Measurements from ENCODE around the gene CCS. TPM values are rescaled to one million over a fixed set of nuclear protein-coding genes. Genes with fewer than 3 reads are reported as not detected.
A peak's percentile ranks its signal among the peaks of the same experiment; 100 is the strongest.

Gene CCS
- total and polyA plus RNA-seq, 9 of the 15 experiments (the other 6 are each of a cell fraction or from before 2014, with no cell fraction given): 1.1 to 46.6 (median 26.8) TPM

- peak; percentile 38; the same call in 1 of the 2 replicates for TF ChIP-seq GMEB1 (CRISPR knock-in tag; IDR thresholded peaks at IDR 0.05)
- no peak for TF ChIP-seq ZNF79 (CRISPR knock-in tag; IDR thresholded peaks at IDR 0.05; ENCODE audit: low read depth)
- TF ChIP-seq ZNF75A (CRISPR knock-in tag; IDR thresholded peaks at IDR 0.05): no peak
- TF ChIP-seq MXD1 (CRISPR knock-in tag; IDR thresholded peaks at IDR 0.05; ENCODE audit: borderline replicate concordance, poor library complexity, severe bottlenecking): peak; percentile 67
- no peak for TF ChIP-seq U2AF1 (optimal IDR thresholded peaks at IDR 0.05; ENCODE audit: low read depth, low read length)
- no peak for TF ChIP-seq COPS2 (conservative IDR thresholded peaks at IDR 0.05)
- TF ChIP-seq SREBF2 (CRISPR knock-in tag; IDR thresholded peaks at IDR 0.05): no peak
- no peak for TF ChIP-seq ZNF699 (CRISPR knock-in tag; IDR thresholded peaks at IDR 0.05; ENCODE audit: insufficient replicate concordance)
- TF ChIP-seq KLF10 (CRISPR knock-in tag; IDR thresholded peaks at IDR 0.05): no peak
- TF ChIP-seq ZNF449 (CRISPR knock-in tag; IDR thresholded peaks at IDR 0.05): no peak
- TF ChIP-seq ZC3H8 (IDR thresholded peaks at IDR 0.05): 0 out of 2 replicates have a peak, but pooled peaks have one; percentile 12
- peak; percentile 40 for TF ChIP-seq SMAD1 (IDR thresholded peaks at IDR 0.05; ENCODE audit: low read depth, low read length, partially characterized antibody)
- no peak for TF ChIP-seq ZNF165 (CRISPR knock-in tag; IDR thresholded peaks at IDR 0.05; ENCODE audit: borderline replicate concordance)
- no peak for TF ChIP-seq ETS2 (tag; IDR thresholded peaks at IDR 0.05; ENCODE audit: borderline replicate concordance, poor library complexity, severe bottlenecking)
- TF ChIP-seq ARNT (IDR thresholded peaks at IDR 0.05): peak; percentile 37 to 57; a peak in 2 of 4 replicates
- no peak; a peak in 1 of 4 replicates for TF ChIP-seq BCLAF1 (IDR thresholded peaks at IDR 0.05; ENCODE audit: borderline replicate concordance in 1 of 2, control insufficient read depth in 1 of 2, low read depth in 2 of 2, low read length in 1 of 2)
- 0 out of 2 replicates have a peak, but pooled peaks have one; percentile 65 for TF ChIP-seq CGGBP1 (CRISPR knock-in tag; IDR thresholded peaks at IDR 0.05)
- TF ChIP-seq E2F5 (CRISPR knock-in tag; IDR thresholded peaks at IDR 0.05): no peak
Measured at GRCh38 chr11:66638177-66639065, 45.4 kb downstream of the CCS start, which contains the start of gene RBM4 (continued).
